Omental fat pad (tissue), 4 donors: ENCODE measurements around the gene WDR38. TPM values are rescaled to one million over a fixed set of nuclear protein-coding genes. Genes with fewer than 3 reads are reported as not detected.

ENCODE experiments used
- ATAC-seq: fragments of 150-250 bp; one replicate; pipeline ENCODE4 v1.9.1; 2016; ENCODE audit warnings: mild to moderate bottlenecking, moderate library complexity; ENCODE audit not compliant: low FRiP score
- DNase-seq: peaks from one replicate; pipeline ENCODE4 v3.0.0-alpha.2; 2019; ENCODE audit warnings: low spot score
- CTCF ChIP-seq, 3 donors: fragments of 450-650 bp; IDR thresholded peaks; one replicate each; pipeline ENCODE4 v1.5.1; 2016 to 2017; ENCODE audit warnings: antibody characterized with exemption in 3 of 3, mild to moderate bottlenecking in 3 of 3, moderate library complexity in 2 of 3
- small RNA-seq: library from RNA; depleted of rRNA; stranded (forward); fragments of <200 nt; gene quantifications from one replicate; pipeline ENCODE3, GENCODE V24; 2016
- total RNA-seq, 4 donors: library from RNA; depleted of rRNA; stranded (reverse); fragments of >200 nt; gene quantifications; one replicate each; pipeline ENCODE4 v1.1.0, GENCODE V29; 2016

WDR38 gene
- total RNA-seq, 4 donors from 2014 or later, result 0.36 TPM; not detected in 3

- DNase-seq (no peak), ATAC-seq (no peak)
- TF ChIP-seq CTCF (IDR thresholded peaks at IDR 0.05), result no peak
These were observed 40.9 kb downstream of the WDR38 start for GRCh38 chr9:124894035-124894740.

GRCh38 chr9:124894741-124895170 is 41.5 kb downstream of the WDR38 start:
- no peak for TF ChIP-seq CTCF (IDR thresholded peaks at IDR 0.05)
- no peak for ATAC-seq
- DNase-seq, result no peak

GRCh38 chr9:124897570-124898460 is 44.6 kb downstream of the WDR38 start:
- no peak for DNase-seq
- ATAC-seq, result no peak
- TF ChIP-seq CTCF (IDR thresholded peaks at IDR 0.05), result no peak

GRCh38 chr9:124899845-124900244 is 46.6 kb downstream of the WDR38 start:
- no peak for TF ChIP-seq CTCF (IDR thresholded peaks at IDR 0.05)
- DNase-seq (no peak), ATAC-seq (no peak)

GRCh38 chr9:124906966-124907365 is 53.7 kb downstream of the WDR38 start:
- TF ChIP-seq CTCF (IDR thresholded peaks at IDR 0.05), result no peak
- no peak for ATAC-seq
- no peak for DNase-seq

Small RNA genes within 50 kb of the gene (small RNA-seq; reads per million reads assigned to genes)
- not detected for gene RNU4-82P

Other genes with a start within 250 kb of the WDR38 start
- 1 to 10 TPM in 2 of 4 donors, under 1 TPM in 2; 0.95 to 1.2 (median 1.0) TPM for gene NR6A1, start 82.1 kb upstream of the WDR38 start, total RNA-seq
- 10 to 100 TPM in 2 of 4 donors, 1 to 10 TPM in 2; 6.0 to 62.6 (median 10.8) TPM for gene OLFML2A, start 76.3 kb upstream of the WDR38 start, total RNA-seq
- 1,000 to 10,000 TPM; 1,657 to 2,235 (median 2,199) TPM for gene RPL35, start 8.5 kb downstream of the WDR38 start, total RNA-seq
- gene ARPC5L, start 8.7 kb downstream of the WDR38 start, total RNA-seq, result 10 to 100 TPM; 21.8 to 55.4 (median 24.7) TPM
- gene GOLGA1, start 87.6 kb downstream of the WDR38 start, total RNA-seq, result 10 to 100 TPM; 13.3 to 31.5 (median 19.7) TPM